Tongue (tissue), 2 donors: ENCODE data around the gene KLHL26. TPM values are rescaled to one million over a fixed set of nuclear protein-coding genes. Genes with fewer than 3 reads are reported as not detected.
"Not testable (repeated sequence)": the region's sequence is repeated elsewhere in the genome, so short reads cannot be mapped to it uniquely, and the experiment has no call there.

ENCODE experiments used
- DNase-seq: peaks from one replicate; pipeline ENCODE4 v3.0.0-alpha.2; 2015
- total RNA-seq: library from RNA; depleted of rRNA; stranded (reverse); fragments of >200 nt; gene quantifications from one replicate; pipeline ENCODE4 v1.2.3, GENCODE V29; 2014

Gene KLHL26
- total RNA-seq, 1 donor from 2014 or later, result 6.2 TPM

GRCh38 chr19:18666784-18667183 is 30.0 kb downstream of the KLHL26 start:
- DNase-seq, result no peak

- no peak for DNase-seq
Measured at GRCh38 chr19:18667531-18668251, 30.9 kb downstream of the KLHL26 start.

GRCh38 chr19:18668252-18668631 is 31.4 kb downstream of the KLHL26 start:
- DNase-seq, result no peak

GRCh38 chr19:18668744-18669523 is 32.1 kb downstream of the KLHL26 start:
- no peak for DNase-seq

- no peak for DNase-seq
Measured at GRCh38 chr19:18669524-18669817, 32.6 kb downstream of the KLHL26 start.

- no peak for DNase-seq
Measured at GRCh38 chr19:18669883-18670282, 33.1 kb downstream of the KLHL26 start.

- DNase-seq, result peak; percentile 29
Measured at GRCh38 chr19:18670312-18670711, 33.5 kb downstream of the KLHL26 start.

- peak; percentile 51 for DNase-seq
Measured at GRCh38 chr19:18671303-18672043, 34.6 kb downstream of the KLHL26 start.

- no peak for DNase-seq
Measured at GRCh38 chr19:18672044-18672451, 35.2 kb downstream of the KLHL26 start.

GRCh38 chr19:18672606-18673337 is 35.9 kb downstream of the KLHL26 start:
- DNase-seq, result peak; percentile 70

GRCh38 chr19:18674616-18675015 is 37.8 kb downstream of the KLHL26 start:
- peak; percentile 83 for DNase-seq

GRCh38 chr19:18675779-18676178 is 39.0 kb downstream of the KLHL26 start:
- no peak for DNase-seq

- no peak for DNase-seq
Measured at GRCh38 chr19:18676692-18677091, 39.9 kb downstream of the KLHL26 start.

- DNase-seq, result no peak
Measured at GRCh38 chr19:18677156-18677555, 40.3 kb downstream of the KLHL26 start.

GRCh38 chr19:18680148-18680547 is 43.3 kb downstream of the KLHL26 start:
- DNase-seq, result not testable (repeated sequence)

- DNase-seq, result no peak
Measured at GRCh38 chr19:18682807-18683108, 45.9 kb downstream of the KLHL26 start.

GRCh38 chr19:18683109-18683957 is 46.5 kb downstream of the KLHL26 start, which contains the start of gene CRTC1:
TSS of gene CRTC1 (plus strand) at chr19:18683680. CDS start at chr19:18683703, 23 bp downstream.
- peak; percentile 97 for DNase-seq

- no peak for DNase-seq
Measured at GRCh38 chr19:18683958-18684641, 47.3 kb downstream of the KLHL26 start.

GRCh38 chr19:18684642-18684993 is 47.8 kb downstream of the KLHL26 start:
- DNase-seq, result no peak

GRCh38 chr19:18685597-18686190 is 48.9 kb downstream of the KLHL26 start:
- DNase-seq, result no peak
